NCI-H69 (cell line): Measurements from ENCODE around the gene LRRC42.

ENCODE experiments used
- DNase-seq: peaks from one replicate; lab custom pipeline; 2025; lab: John Stamatoyannopoulos, UW

LRRC42 gene

GRCh38 chr1:53942127-53942957 is 3.8 kb upstream of the LRRC42 start:
- no peak for DNase-seq

DNA sequence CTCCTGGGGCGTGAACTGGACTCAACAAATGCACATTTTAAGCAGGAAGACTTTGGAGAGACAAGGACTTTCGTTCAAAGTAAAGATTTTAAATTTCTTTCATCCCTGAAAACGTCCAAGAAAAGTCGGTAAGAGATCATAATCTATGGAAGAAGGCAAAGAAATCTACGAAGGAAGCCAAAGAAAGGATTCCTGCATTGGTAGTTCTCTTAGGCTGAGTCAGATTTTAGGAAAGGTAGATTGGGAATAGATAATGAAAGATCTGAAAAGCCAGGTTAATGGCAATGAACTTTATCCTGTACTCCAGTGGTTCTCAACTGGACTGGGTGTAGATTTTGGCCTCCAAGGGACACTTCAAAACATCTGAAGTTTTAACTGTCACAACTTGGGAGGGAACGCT is 3.1 kb upstream of the LRRC42 start:
- no peak for DNase-seq

GRCh38 chr1:53943490-53944043 is 2.6 kb upstream of the LRRC42 start:
- DNase-seq = no peak

DNA sequence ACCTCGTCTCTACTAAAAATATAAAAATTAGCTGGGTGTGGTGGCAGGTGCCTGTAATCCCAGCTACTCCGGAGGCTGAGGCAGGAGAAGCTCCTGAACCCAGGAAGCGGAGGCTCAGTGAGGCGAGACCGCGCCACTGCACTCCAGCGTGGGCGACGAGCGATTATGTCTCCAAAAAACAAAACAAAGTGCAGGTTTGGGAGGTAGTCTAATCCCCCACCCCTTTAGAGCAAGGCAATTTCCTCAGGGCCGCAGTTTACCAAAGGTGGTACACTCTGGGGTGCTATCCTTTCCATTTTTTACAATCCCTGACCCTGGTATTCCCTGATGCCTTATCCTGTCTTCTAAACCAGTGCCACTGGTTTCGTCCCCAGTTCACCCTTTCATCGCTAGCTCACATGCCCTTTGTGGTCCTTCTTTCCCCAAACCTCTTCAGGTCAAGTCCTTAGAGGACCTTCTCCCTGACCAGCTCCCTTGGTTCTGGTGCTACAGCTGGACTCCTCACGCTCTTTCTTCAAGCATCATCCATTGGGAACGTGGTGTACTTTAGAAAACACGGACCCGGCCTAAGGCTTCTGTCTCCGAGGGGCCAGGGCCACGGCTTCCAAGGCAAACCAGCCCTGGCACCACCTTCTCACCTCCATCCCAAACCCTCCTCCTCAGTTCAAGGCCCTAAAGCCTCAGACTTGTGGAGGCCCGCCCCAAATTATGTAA is 1.5 kb upstream of the LRRC42 start:
- peak; percentile 45 for DNase-seq

GRCh38 chr1:53945183-53945432 is 1.0 kb upstream of the LRRC42 start:
- DNase-seq = no peak

GRCh38 chr1:53945433-53946251 is 508 bp upstream of the LRRC42 start, which contains the start of gene IFT25:
IFT25 (minus strand) TSS chr1:53945699; CDS start chr1:53940082, 5,617 bp downstream.
- peak; percentile 95 for DNase-seq

DNA sequence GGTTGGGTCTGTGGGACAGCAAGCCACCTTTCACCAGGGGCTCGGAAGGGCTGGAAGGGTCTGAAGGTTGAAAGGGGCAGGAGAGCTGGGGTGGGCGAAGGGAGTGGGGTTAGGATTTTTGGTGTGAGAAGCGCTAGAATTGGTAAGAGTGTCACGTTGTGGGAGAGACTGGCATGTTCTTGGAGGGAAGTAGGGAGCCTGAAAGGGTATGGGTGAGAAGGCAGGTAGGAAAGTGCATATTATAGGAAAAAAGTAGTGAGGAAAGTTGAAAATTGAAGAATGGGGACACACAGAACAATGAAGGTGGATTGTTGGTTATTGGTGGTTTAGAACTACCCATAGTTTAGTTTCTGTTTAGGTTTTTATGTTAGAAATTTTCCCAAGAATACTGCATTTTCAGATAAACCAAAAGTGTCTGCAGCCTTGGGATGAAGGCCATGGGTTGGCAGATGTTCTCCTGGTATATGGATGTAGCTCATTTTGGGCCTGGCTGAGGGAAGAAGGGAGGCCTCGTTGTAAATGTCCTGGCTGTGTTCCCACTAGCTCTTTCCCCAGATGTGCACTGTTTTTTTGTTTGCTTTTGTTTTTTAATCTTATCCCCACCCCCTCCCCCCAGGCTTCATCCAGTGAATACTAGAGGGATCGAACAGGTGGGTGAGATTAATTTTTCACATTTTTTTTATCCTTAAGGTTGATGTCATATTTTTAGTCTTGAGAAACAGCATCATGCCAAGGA is 1.2 kb downstream of the LRRC42 start:
- peak; percentile 51 for DNase-seq

- no peak for DNase-seq
Observed at GRCh38 chr1:53948291-53948690, 2.1 kb downstream of the LRRC42 start.

- DNase-seq = peak; percentile 89
Observed at GRCh38 chr1:53949023-53949990, 3.2 kb downstream of the LRRC42 start.

- no peak for DNase-seq
Observed at GRCh38 chr1:53951697-53952096, 5.5 kb downstream of the LRRC42 start.

DNA sequence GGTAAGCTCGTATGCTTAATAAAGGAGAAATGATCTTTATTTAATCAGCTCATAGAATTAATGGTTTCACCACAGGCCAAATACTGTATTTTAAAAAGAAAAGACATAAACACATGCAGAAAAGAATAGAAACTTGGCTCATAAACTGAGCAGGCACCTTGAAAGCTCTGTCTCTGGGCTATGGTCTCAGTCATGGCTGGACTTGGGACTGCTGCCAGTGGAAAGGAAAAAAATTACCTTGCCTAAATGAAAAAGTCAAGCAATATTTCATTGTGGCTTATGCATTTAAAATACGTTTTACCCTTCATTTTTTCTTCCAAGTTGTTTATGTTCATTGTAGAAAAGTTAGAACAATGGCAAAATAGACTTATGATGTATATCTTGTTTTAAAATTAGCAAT is 8.0 kb downstream of the LRRC42 start:
- DNase-seq = no peak

DNA sequence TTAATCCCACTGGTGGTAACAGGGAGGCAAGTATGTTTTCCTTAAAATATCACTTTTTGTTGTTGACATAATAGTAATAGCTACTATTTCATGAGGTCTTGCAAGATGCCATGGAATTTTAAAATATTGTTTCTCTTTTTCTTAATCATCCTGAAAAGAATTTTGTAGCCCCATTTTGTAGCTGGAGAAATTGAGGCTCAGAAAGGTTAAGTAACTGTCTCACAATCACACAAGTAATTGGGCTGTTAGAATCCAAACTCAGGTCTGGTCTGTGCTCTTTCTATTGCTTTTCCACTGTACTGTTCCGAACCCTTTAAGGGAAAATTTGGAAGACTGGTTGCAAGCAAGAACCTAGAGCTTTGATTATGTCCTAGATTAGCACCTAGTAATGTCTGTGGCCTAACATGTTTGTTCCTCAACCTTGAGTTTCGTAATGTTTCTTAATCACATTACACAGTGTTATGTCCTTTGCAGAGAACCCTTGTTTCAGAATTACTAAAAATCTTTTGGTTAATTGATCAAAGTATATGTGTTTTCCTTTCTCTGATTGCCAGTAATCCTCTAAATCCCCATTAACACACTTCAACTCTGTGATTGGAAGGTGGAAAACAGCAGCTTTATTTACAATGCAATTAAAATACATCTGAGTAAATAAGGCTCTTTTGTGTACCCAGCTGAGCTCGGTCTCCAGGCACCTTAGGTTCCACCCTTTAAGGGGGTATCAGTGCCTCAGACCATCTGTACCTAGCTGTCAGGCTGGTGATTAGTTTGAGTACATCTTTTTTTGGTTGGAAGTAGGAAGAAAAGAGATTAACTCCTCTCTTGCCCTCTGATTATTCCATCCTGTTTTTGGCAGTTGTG is 10.4 kb downstream of the LRRC42 start:
- DNase-seq = peak; percentile 96

DNA sequence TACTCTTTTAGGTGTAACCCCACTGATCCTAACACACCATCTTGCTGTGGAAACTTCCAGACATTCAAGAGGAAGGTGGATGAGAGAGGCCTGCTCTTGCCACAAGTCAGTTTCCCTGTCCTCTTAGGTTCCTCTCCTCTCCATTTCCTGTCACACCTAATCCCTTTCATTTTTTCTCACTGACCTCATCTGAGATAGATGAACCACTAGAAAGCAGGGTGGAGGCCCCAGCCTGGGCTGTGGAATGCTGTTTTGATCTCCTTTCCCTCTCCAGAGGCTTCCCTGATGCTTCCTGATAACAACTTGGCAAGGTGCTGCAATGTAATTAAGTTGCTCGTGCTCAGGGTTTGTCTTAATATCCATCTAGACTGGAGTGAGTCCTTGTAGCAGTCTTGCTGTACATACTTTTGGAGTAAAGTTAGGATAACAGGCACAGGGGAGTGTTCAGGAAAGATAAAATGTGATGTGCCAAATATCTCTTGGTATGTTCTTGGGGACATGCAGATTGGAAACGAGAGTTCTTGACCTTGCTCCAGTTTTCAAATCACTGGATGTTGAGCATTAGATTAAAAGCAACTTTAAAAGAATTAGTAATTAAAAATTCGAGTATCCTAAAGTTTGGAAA is 11.2 kb downstream of the LRRC42 start:
- DNase-seq = peak; percentile 83

DNA sequence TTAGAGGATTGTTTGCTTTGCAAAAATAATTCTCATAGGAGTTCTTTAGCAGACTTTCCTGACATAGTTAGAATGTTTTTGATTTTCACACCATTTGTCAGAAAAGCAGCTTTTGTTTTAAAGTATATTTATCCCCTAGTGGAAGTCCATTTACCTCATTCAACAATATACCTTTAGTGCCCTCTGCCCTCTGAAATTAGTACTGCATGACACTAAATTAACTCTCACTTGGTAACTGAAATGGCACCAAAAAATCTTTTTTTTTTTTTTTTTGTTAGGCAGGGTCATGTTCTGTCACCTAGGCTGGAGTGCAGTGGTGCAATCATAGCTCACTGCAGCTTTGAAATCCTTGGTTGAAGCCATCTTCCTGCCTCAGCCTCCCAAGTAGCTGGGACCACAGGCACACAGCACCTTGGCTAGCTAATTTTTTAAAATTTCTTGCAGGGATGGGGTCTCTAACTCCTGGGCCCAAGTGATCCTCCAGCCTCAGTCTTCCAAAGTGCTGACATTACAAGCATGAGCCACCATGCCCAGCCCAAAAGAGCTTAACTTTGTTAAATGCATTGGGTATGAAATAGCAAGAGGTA is 13.6 kb downstream of the LRRC42 start:
- peak; percentile 27 for DNase-seq

GRCh38 chr1:53962395-53962794 is 16.2 kb downstream of the LRRC42 start:
- no peak for DNase-seq

- DNase-seq = no peak
Observed at GRCh38 chr1:53963460-53963859, 17.3 kb downstream of the LRRC42 start.

GRCh38 chr1:53964109-53964508 is 18.0 kb downstream of the LRRC42 start:
- DNase-seq = no peak

GRCh38 chr1:53966794-53967193 is 20.6 kb downstream of the LRRC42 start:
- no peak for DNase-seq
